Testis (tissue), 2 donors: ENCODE measurements around the gene TNP2.

Experiments used
- CTCF ChIP-seq, 3 experiments: fragments of 450-650 bp in 2 of 3; fragments of 200-600 bp in 1 of 3; sonication (generic) in 1 of 3; IDR thresholded peaks; one replicate each; pipeline ENCODE4 v1.5.1; 2016 to 2019; ENCODE audit warnings: antibody characterized with exemption in 3 of 3, mild to moderate bottlenecking in 2 of 3, moderate library complexity in 1 of 3
- POLR2A ChIP-seq: fragments of 450-650 bp; IDR thresholded peaks from one replicate; pipeline ENCODE4 v1.6.1; 2017; ENCODE audit warnings: antibody characterized with exemption, mild to moderate bottlenecking, moderate library complexity

- TF ChIP-seq CTCF (IDR thresholded peaks at IDR 0.05) (no peak), POLR2A (no peak)
Measured at GRCh38 chr16:11235703-11235991, 33.5 kb downstream of the TNP2 start.
